ENCODE measurements around the gene REEP1.

Gene REEP1

DNA sequence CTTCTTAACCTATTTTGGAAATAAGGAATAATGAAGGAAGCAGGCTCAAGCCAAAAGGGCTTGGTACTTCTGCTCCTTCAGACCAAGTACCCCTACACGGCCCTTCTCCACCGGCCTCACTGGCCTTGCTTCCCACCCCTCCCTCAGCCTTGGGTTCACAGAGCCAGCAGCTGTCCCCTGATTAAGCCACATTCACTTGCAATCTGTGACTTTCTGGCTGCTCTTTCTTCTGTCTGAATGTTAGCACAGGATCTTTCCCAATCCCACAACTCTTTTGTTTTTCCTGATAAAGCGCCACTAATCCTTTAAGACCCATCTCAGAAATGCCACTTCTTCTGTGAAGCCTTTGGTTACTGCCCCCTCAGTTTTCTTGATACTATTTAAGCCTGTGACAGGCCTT, 52.4 kb downstream of the REEP1 start:
- TF ChIP-seq, protein P1, sequence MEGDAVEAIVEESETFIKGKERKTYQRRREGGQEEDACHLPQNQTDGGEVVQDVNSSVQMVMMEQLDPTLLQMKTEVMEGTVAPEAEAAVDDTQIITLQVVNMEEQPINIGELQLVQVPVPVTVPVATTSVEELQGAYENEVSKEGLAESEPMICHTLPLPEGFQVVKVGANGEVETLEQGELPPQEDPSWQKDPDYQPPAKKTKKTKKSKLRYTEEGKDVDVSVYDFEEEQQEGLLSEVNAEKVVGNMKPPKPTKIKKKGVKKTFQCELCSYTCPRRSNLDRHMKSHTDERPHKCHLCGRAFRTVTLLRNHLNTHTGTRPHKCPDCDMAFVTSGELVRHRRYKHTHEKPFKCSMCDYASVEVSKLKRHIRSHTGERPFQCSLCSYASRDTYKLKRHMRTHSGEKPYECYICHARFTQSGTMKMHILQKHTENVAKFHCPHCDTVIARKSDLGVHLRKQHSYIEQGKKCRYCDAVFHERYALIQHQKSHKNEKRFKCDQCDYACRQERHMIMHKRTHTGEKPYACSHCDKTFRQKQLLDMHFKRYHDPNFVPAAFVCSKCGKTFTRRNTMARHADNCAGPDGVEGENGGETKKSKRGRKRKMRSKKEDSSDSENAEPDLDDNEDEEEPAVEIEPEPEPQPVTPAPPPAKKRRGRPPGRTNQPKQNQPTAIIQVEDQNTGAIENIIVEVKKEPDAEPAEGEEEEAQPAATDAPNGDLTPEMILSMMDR (IDR thresholded peaks at IDR 0.05; ENCODE audit: extremely low read depth, insufficient read depth, missing control alignments): no peak
- no peak for DNase-seq (ENCODE audit: low spot score)
- in situ Hi-C loops (cut with MboI; ENCODE audit: low pct_unique_long_range_greater_than_20kb, low sequenced_read_pairs, unreplicated experiment): no loop called here

DNA sequence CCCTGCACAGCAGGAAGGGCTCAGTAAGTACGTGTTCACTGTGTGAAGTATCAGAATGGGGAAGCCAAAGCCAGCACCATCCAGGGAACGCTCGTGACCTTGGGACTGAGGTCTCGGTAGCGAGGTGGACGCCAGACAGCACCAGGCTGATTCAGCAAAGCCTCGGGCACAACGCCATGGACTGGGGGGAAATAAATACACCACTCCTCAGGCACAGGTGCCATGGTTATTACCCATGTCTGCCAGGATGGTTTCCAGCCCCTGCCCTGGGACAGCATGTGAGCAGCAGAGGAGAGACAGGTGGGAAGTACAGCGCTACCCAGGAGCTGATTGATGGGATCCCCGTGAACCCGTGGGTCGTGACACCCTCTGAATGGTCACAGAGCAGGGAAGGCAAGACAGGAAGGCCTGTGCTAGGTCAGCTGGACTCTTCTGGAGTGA, 53.0 kb downstream of the REEP1 start:
- TF ChIP-seq, protein P1 (IDR thresholded peaks at IDR 0.05; ENCODE audit: extremely low read depth, insufficient read depth, missing control alignments): no peak
- DNase-seq (ENCODE audit: low spot score): no peak
- in situ Hi-C loops (cut with MboI; ENCODE audit: low pct_unique_long_range_greater_than_20kb, low sequenced_read_pairs, unreplicated experiment): no loop called here

DNA sequence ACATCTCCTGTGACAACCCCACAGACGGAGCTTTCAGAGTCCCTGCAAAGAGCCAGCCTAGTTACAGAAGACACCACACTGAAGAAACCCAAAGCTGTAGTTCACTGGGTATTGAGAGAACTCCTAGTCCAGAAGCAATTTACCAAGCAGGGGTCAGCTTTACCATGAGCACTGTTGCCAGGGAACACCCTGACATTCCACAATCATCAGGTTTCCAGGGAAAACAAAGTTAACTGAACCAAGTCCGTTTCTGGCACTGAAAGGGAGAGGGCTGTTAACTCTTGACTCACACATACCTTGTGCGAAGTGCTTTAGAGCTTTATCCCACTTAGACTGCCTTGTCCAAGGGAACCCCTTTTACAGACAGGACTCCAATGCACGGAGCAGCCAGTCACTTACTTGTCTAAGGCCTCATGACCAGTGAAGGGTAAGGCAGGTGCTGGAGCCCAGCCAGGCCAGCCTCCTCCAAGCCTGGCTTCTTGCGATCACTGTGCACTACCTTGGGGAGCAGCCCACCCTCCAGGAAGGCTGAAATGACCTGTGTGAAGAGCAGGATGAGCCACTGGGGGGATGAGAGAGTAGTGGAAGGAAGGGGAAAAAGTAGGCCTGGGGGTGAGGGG, 53.9 kb downstream of the REEP1 start:
- in situ Hi-C loops (cut with MboI; ENCODE audit: low pct_unique_long_range_greater_than_20kb, low sequenced_read_pairs, unreplicated experiment): no loop called here
- TF ChIP-seq, protein P1 (IDR thresholded peaks at IDR 0.05; ENCODE audit: extremely low read depth, insufficient read depth, missing control alignments): no peak
- no peak for DNase-seq (ENCODE audit: low spot score)

DNA sequence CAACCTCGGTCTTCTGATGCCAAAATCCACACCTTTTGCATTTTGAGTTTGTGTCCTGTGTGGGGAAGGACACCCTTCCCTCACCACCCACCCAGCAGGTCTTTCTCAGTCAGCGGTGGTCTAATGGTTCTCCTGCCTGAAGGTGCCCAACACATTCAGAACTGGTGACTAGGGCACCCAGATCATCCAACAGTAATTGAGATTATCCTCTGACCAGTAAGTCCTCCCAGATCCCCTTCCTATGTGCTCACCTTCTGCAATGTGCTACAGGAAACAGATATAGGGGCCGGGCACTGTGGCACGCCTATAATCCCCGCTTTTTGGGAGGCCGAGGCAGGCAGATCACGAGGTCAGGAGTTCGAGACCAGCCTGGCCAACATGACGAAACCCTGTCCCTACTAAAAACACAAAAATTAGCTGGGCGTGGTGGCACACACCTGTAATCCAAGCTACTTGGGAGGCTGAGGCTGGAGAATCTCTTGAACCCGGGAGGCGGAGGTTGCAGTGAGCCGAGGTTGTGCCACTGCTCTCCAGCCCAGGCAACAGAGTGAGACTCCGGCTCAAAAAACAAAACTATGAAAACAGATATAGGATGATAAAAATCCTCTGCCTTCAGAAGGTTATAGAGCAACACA, 56.2 kb downstream of the REEP1 start:
- in situ Hi-C loops (cut with MboI; ENCODE audit: low pct_unique_long_range_greater_than_20kb, low sequenced_read_pairs, unreplicated experiment): no loop called here
- TF ChIP-seq, protein P1 (IDR thresholded peaks at IDR 0.05; ENCODE audit: extremely low read depth, insufficient read depth, missing control alignments): no peak
- DNase-seq (ENCODE audit: low spot score): no peak

DNA sequence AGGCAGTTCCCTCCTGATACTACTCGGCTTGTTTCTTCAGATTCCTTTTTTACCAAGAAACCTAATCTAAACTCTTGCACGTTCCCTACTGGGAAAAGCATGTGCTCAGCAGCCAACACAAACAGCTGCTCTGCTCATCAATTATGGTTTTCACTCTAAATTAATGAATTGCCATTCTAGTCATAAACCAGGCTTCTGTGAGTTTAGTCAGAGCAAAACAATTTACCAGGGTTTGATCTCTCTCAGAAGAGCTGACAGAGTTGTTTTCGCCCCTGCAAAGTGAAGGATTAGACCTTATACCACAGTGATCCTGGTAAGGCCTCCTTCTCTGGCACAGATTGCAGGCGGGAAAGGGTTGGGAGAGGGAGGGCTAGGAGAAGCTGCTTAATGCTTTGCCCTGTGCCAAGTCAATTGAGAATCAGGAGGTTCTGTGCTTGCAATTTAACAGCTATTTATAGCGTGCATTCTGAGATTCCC, 57.2 kb downstream of the REEP1 start:
- in situ Hi-C loops (cut with MboI; ENCODE audit: low pct_unique_long_range_greater_than_20kb, low sequenced_read_pairs, unreplicated experiment): no loop called here
- no peak for DNase-seq (ENCODE audit: low spot score)
- TF ChIP-seq, protein P1 (IDR thresholded peaks at IDR 0.05; ENCODE audit: extremely low read depth, insufficient read depth, missing control alignments): no peak

DNA sequence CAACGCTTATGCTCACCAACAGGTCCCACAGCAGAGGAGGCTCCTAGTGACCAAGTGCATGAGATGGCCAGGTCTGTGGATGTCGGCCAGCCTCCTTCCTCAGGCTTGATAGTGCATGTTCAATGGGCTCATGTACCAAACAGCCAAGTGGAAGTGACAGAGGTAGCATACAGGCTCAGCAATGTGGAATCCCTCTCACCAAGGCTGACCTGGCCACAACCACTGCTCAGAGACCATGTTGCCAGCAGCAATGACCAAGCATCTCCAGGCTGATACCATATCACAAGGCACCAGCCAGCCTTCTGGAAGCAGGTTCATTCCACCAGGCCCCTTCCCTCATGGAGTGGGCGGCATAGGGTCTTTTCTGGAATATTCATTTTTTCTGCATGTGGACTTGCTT, 61.5 kb downstream of the REEP1 start:
- in situ Hi-C loops (cut with MboI; ENCODE audit: low pct_unique_long_range_greater_than_20kb, low sequenced_read_pairs, unreplicated experiment): no loop called here
- TF ChIP-seq, protein P1 (IDR thresholded peaks at IDR 0.05; ENCODE audit: extremely low read depth, insufficient read depth, missing control alignments): no peak
- no peak for DNase-seq (ENCODE audit: low spot score)

Data from GM13977 (cell line).